SK-N-SH (cell line): ENCODE measurements around the gene RAE1. TPM values are rescaled to one million over a fixed set of nuclear protein-coding genes. Genes with fewer than 3 reads are reported as not detected.
A peak's percentile ranks its signal among the peaks of the same experiment; 100 is the strongest.

Experiments used
- CTCF ChIA-PET: fragments of 300-600, 350-600 bp; formaldehyde crosslinking; extraction: SDS; loops from one replicate; lab custom pipeline; 2021; lab: Yijun Ruan, JAX
- POLR2A ChIA-PET: fragments of 350-600 bp; sonication (Branson Sonifier 250); formaldehyde crosslinking; extraction: SDS; loops from one replicate; lab custom pipeline; 2020; ENCODE audit warnings: antibody characterized with exemption, inconsistent platforms; lab: Yijun Ruan, JAX
- DNase-seq: peaks from one replicate; pipeline ENCODE4 v3.0.0; 2012
- H2AFZ ChIP-seq: fragments of 200-600 bp; sonication (generic); 2 replicates; pipeline ENCODE4 v1.8.1; 2016; ENCODE audit warnings: antibody characterized with exemption, mild to moderate bottlenecking, low read depth
- H3F3A ChIP-seq: fragments of 200-600 bp; sonication (generic); replicated peaks from 2 replicates; pipeline ENCODE3; 2016; ENCODE audit warnings: antibody characterized with exemption, mild to moderate bottlenecking; ENCODE audit not compliant: insufficient read depth
- H3K27ac ChIP-seq, 2 experiments: fragments of 200-500 bp in 1 of 2; fragments of 200-600 bp in 1 of 2; sonication (Bioruptor generic) in 1 of 2; sonication (generic), shearing (Covaris generic) in 1 of 2; 2 replicates each; pipeline versions ENCODE4 v1.5.1 to v1.6.1; 2014 to 2016; ENCODE audit warnings: low read depth in 2 of 2, inconsistent platforms in 1 of 2, low read length in 1 of 2, mild to moderate bottlenecking in 1 of 2, mixed read lengths in 1 of 2
- H3K27me3 ChIP-seq: fragments of 200-600 bp; sonication (generic), shearing (Covaris generic); 2 replicates; pipeline ENCODE4 v1.6.1; 2016; ENCODE audit warnings: mixed run types; ENCODE audit not compliant: insufficient read depth
- H3K36me3 ChIP-seq, 2 experiments: fragments of 200-500 bp in 1 of 2; fragments of 200-600 bp in 1 of 2; sonication (Bioruptor generic) in 1 of 2; sonication (generic) in 1 of 2; replicated peaks in 1 of 2; 2 replicates each; pipeline versions ENCODE3 to v1.5.1; 2014 to 2016; ENCODE audit warnings: low read length in 1 of 2, mild to moderate bottlenecking in 1 of 2; ENCODE audit not compliant: insufficient read depth in 2 of 2, control insufficient read depth in 1 of 2
- H3K4me1 ChIP-seq, 2 experiments: fragments of 200-500 bp in 1 of 2; fragments of 200-600 bp in 1 of 2; sonication (Bioruptor generic) in 1 of 2; sonication (generic), shearing (Covaris generic) in 1 of 2; 2 replicates each; pipeline versions ENCODE4 v1.5.1 to v1.6.1; 2014 to 2016; ENCODE audit warnings: low read depth in 1 of 2, low read length in 1 of 2, mixed run types in 1 of 2; ENCODE audit not compliant: insufficient read depth in 2 of 2, control insufficient read depth in 1 of 2
- H3K4me2 ChIP-seq: fragments of 200-600 bp; sonication (generic), shearing (Covaris generic); 2 replicates; pipeline ENCODE4 v1.6.1; 2017; ENCODE audit warnings: mixed run types
- H3K4me3 ChIP-seq, 2 experiments: fragments of 200-500 bp in 1 of 2; fragments of 200-600 bp in 1 of 2; sonication (Bioruptor generic) in 1 of 2; sonication (generic), shearing (Covaris generic) in 1 of 2; 2 replicates each; pipeline versions ENCODE4 v1.5.1 to v1.8.1; 2014 to 2016; ENCODE audit warnings: low read depth in 2 of 2, inconsistent platforms in 1 of 2, low read length in 1 of 2, mild to moderate bottlenecking in 1 of 2, mixed read lengths in 1 of 2, moderate library complexity in 1 of 2
- H3K79me2 ChIP-seq: fragments of 200-600 bp; sonication (generic); 2 replicates; pipeline ENCODE4 v1.8.1; 2017; ENCODE audit warnings: mild to moderate bottlenecking; ENCODE audit not compliant: insufficient read depth
- H3K9ac ChIP-seq: fragments of 200-600 bp; sonication (generic); 2 replicates; pipeline ENCODE4 v1.6.1; 2017; ENCODE audit warnings: mixed run types
- H3K9me2 ChIP-seq: fragments of 200-600 bp; sonication (generic); 2 replicates; pipeline ENCODE4 v1.6.1; 2017; ENCODE audit warnings: mixed run types
- H3K9me3 ChIP-seq: fragments of 200-600 bp; sonication (generic); 2 replicates; pipeline ENCODE4 v1.6.1; 2017; ENCODE audit warnings: mixed run types, mild to moderate bottlenecking, moderate library complexity
- H4K20me1 ChIP-seq: fragments of 200-600 bp; sonication (generic); 2 replicates; pipeline ENCODE4 v1.6.1; 2017; ENCODE audit warnings: mild to moderate bottlenecking, mixed run types; ENCODE audit not compliant: insufficient read depth
- CHD2 ChIP-seq: fragments of 150-350 bp; IDR thresholded peaks from 2 replicates; pipeline ENCODE4 v1.6.1; 2018; ENCODE audit warnings: low read length; ENCODE audit not compliant: partially characterized antibody
- FOSL2 ChIP-seq: IDR thresholded peaks from 2 replicates; pipeline ENCODE4 v1.4.0; 2012; ENCODE audit warnings: low read depth, mild to moderate bottlenecking, moderate library complexity, borderline replicate concordance
- FOXJ3 ChIP-seq: sonication (generic); formaldehyde crosslinking; IDR thresholded peaks from 2 replicates; pipeline ENCODE4 v1.5.1; 2020; ENCODE audit warnings: mild to moderate bottlenecking, missing genetic modification reagents
- GATA2 ChIP-seq: sonication (generic); formaldehyde crosslinking; IDR thresholded peaks from 2 replicates; pipeline ENCODE4 v1.5.0; 2020; ENCODE audit warnings: mild to moderate bottlenecking, missing genetic modification reagents
- NFIC ChIP-seq: IDR thresholded peaks from 2 replicates; pipeline ENCODE4 v1.4.0; 2012; ENCODE audit warnings: borderline replicate concordance
- NRF1 ChIP-seq: IDR thresholded peaks from 2 replicates; pipeline ENCODE4 v1.6.1; 2012; ENCODE audit warnings: low read depth, mild to moderate bottlenecking, low read length
- RFX5 ChIP-seq: IDR thresholded peaks from 2 replicates; pipeline ENCODE4 v1.6.1; 2012; ENCODE audit warnings: mild to moderate bottlenecking, improper control_type of control experiment, low read length
- RXRA ChIP-seq: IDR thresholded peaks from 2 replicates; pipeline ENCODE4 v1.4.0; 2012; ENCODE audit warnings: low read depth, mild to moderate bottlenecking, borderline replicate concordance
- SMC3 ChIP-seq: IDR thresholded peaks from 2 replicates; pipeline ENCODE4 v1.6.1; 2012; ENCODE audit warnings: low read depth, low read length, improper control_type of control experiment
- TAF1 ChIP-seq: IDR thresholded peaks from 2 replicates; pipeline ENCODE4 v1.6.1; 2012; ENCODE audit warnings: low read depth, mild to moderate bottlenecking, low read length, moderate library complexity, borderline replicate concordance
- TEAD4 ChIP-seq: IDR thresholded peaks from 2 replicates; pipeline ENCODE4 v1.4.0; 2012; ENCODE audit warnings: mild to moderate bottlenecking, borderline replicate concordance; ENCODE audit not compliant: insufficient read depth
- WGBS: methylation state at CpG from one replicate; pipeline ENCODE4 v1.1.6; 2017; ENCODE audit warnings: low lambda C conversion rate; 5-methylcytosine and 5-hydroxymethylcytosine counted together
- polyA plus RNA-seq, 3 experiments: library from polyadenylated mRNA; depleted of rRNA; stranded (reverse); fragments of >200 nt; gene quantifications; 2 replicates each; pipeline ENCODE4 v1.2.3, GENCODE V29; 2012
- TF ChIP-seq, protein P1 (sequence below): IDR thresholded peaks from 2 replicates; pipeline ENCODE4 v1.4.0; 2012; ENCODE audit warnings: low read depth, borderline replicate concordance
- TF ChIP-seq, protein P2 (sequence below): IDR thresholded peaks from 2 replicates; pipeline ENCODE4 v1.4.0; 2012; ENCODE audit warnings: low read depth, borderline replicate concordance
- TF ChIP-seq, protein P3 (sequence below): IDR thresholded peaks from 2 replicates; pipeline ENCODE4; 2012
- TF ChIP-seq, protein P4 (sequence below): IDR thresholded peaks from 2 replicates; pipeline ENCODE4 v1.6.1; 2012; ENCODE audit warnings: mild to moderate bottlenecking, low read depth, low read length, moderate library complexity

Gene RAE1
- polyA plus RNA-seq, 1 of the 3 experiments (the other 2 are of a cell fraction), result 82.4 TPM

DNA sequence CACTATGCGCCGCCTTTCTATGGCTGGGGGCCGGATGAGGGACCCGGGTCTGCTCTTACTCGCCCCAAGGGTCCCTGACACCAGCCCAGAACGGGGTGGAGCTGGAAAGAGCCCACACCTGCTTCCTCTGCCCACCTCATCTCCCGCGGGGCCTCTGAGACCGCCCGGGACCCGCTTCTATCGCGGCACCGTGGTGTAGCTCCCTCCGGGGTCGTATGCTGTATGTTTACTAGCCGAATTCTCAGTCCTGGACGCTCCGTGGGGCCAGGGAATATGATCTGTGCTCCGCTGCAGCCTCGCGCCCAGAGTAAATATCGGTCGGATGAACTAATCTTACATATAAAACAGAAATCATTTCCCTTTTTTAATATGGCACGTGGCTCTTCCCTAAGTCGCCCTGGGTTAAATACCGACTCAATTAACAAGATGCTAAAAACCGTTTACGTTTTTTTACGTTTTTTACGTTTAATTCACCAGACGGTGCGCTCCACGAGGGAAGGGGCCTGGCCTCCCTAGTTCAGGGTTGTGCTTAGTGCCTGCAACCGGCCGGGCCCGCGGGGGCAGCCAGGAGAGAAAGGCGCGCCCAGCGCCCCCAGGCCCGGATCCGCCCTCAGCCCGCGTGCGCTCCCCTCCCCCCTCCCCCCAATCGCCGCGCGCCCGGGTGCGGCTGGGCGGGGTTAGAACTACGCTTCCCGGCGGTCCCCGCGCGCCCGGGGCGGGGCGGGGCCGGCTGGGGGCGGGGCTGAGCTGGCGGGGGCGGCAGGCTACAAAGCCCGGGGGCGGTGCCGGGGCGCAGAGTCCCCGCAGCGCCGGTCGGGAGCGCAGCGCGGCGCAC is 39.8 kb downstream of the RAE1 start, which contains the start of gene RBM38:
RBM38 (plus strand) TSS at position 793 of the 835 bp plus-strand sequence. CDS start 186 bp downstream, outside the sequence.
- Histone ChIP-seq H3K36me3 (peaks cover 0 to 6% of the 10 kb centered on the region in 2 experiments), H3F3A (no peaks in the 10 kb centered on the region), H3K9me3 (no peaks in the 10 kb centered on the region), H3K27ac (peak within 1 kb of the TSS in 1 of 2 experiments; percentile 63; a peak in 1 of 4 replicates), H3K9me2 (no peaks in the 10 kb centered on the region), H3K79me2 (peaks cover 14% of the 10 kb centered on the region), H4K20me1 (no peaks in the 10 kb centered on the region), H3K4me1 (peaks cover 0 to 16% of the 10 kb centered on the region in 2 experiments; a peak in 1 of 4 replicates), H3K9ac (peak within 1 kb of the TSS; percentile 54; the same call in 1 of the 2 replicates), H3K27me3 (no peaks in the 10 kb centered on the region), H3K4me2 (peak within 1 kb of the TSS; percentile 93), H2AFZ (peak within 1 kb of the TSS; percentile 90), H3K4me3 (peak within 1 kb of the TSS; percentile 68 to 86)
- 59% methylated on average over 47 of the region's 78 CpGs for WGBS
- ChIA-PET CTCF (interaction anchor here (1.3 to 2.0 kb wide), 6 partner anchors 9 to 108 kb away, joined by 3 to 11 read pairs (median 6); no protein-coding TSS in a partner anchor), POLR2A (interaction anchor here (0.6 kb wide), 1 partner anchor 538 kb away, joined by 3 read pairs; no protein-coding TSS in a partner anchor)
- TF ChIP-seq NFIC (no peak), TAF1 (no peak), CHD2 (peak; percentile 47)
- peak; percentile 99 for DNase-seq

DNA sequence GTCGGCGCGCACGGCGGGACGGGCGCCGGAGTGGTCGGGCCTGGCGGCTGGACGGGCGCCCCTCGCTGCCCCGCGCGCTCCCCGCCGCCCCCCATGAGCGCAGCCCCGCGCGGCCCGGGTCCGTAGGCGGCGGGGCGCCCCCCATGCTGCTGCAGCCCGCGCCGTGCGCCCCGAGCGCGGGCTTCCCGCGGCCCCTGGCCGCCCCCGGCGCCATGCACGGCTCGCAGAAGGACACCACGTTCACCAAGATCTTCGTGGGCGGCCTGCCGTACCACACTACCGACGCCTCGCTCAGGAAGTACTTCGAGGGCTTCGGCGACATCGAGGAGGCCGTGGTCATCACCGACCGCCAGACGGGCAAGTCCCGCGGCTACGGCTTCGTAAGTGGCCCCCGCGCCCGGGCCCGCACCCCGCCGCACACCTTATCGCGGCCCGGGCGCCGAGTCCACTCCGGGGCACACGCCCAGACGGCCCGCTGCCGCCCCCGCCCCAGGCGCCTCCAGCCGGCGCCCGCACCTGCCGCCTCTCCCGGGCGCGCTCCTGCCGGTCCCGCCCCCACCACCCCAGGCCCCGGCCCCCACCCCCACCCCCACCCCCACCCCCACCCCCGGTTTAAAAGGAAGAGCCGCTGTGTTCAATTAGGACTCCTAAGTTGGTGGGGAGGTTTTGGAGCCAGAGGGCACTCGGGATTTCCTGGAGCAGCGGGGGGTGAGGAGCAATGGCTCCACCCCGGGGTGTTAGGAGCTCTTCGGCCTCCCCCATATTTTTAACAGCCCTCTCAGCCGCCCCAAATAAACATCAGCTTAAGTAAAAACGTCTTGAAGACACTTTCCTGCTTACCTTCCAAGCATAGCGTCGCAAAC is 40.6 kb downstream of the RAE1 start:
- H3K27ac ChIP-seq, result peak overlapping the region in 1 of 2 experiments; percentile 63; a peak in 1 of 4 replicates
- peak; percentile 71 for DNase-seq
- peak overlapping the region; percentile 93 for H3K4me2 ChIP-seq
- peaks cover 14% of the 10 kb centered on the region for H3K79me2 ChIP-seq
- H3F3A ChIP-seq, result no peaks in the 10 kb centered on the region
- no peaks in the 10 kb centered on the region for H3K9me3 ChIP-seq
- POLR2A ChIA-PET, result interaction anchor here (0.6 to 1.4 kb wide), 2 partner anchors 49 to 538 kb away, joined by 3 read pairs; no protein-coding TSS in a partner anchor
- H3K9me2 ChIP-seq, result no peaks in the 10 kb centered on the region
- no peaks in the 10 kb centered on the region for H4K20me1 ChIP-seq
- no peaks in the 10 kb centered on the region for H3K27me3 ChIP-seq
- H2AFZ ChIP-seq, result peak overlapping the region; percentile 51; the same call in 1 of the 2 replicates
- H3K4me3 ChIP-seq, result peak overlapping the region; percentile 68 to 86
- WGBS, result 13% methylated on average over 14 of the region's 98 CpGs
- peaks cover 0 to 13% of the 10 kb centered on the region in 2 experiments for H3K36me3 ChIP-seq
- H3K9ac ChIP-seq, result peak overlapping the region; percentile 54; the same call in 1 of the 2 replicates
- H3K4me1 ChIP-seq, result peaks cover 0 to 16% of the 10 kb centered on the region in 2 experiments; a peak in 1 of 4 replicates
- CTCF ChIA-PET, result interaction anchor here (0.6 to 2.9 kb wide), 6 partner anchors 10 to 1448 kb away, joined by 3 to 14 read pairs (median 3); no protein-coding TSS in a partner anchor
- TF ChIP-seq, protein P1, sequence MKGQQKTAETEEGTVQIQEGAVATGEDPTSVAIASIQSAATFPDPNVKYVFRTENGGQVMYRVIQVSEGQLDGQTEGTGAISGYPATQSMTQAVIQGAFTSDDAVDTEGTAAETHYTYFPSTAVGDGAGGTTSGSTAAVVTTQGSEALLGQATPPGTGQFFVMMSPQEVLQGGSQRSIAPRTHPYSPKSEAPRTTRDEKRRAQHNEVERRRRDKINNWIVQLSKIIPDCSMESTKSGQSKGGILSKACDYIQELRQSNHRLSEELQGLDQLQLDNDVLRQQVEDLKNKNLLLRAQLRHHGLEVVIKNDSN, result no peak
- TF ChIP-seq TEAD4 (no peak), RFX5 (no peak), FOSL2 (no peak), NRF1 (no peak), RXRA (no peak), FOXJ3 (CRISPR knock-in tag) (no peak), GATA2 (CRISPR knock-in tag) (no peak), SMC3 (no peak)
- TF ChIP-seq, protein P2, sequence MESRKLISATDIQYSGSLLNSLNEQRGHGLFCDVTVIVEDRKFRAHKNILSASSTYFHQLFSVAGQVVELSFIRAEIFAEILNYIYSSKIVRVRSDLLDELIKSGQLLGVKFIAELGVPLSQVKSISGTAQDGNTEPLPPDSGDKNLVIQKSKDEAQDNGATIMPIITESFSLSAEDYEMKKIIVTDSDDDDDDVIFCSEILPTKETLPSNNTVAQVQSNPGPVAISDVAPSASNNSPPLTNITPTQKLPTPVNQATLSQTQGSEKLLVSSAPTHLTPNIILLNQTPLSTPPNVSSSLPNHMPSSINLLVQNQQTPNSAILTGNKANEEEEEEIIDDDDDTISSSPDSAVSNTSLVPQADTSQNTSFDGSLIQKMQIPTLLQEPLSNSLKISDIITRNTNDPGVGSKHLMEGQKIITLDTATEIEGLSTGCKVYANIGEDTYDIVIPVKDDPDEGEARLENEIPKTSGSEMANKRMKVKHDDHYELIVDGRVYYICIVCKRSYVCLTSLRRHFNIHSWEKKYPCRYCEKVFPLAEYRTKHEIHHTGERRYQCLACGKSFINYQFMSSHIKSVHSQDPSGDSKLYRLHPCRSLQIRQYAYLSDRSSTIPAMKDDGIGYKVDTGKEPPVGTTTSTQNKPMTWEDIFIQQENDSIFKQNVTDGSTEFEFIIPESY, result no peak
- TF ChIP-seq, protein P3, sequence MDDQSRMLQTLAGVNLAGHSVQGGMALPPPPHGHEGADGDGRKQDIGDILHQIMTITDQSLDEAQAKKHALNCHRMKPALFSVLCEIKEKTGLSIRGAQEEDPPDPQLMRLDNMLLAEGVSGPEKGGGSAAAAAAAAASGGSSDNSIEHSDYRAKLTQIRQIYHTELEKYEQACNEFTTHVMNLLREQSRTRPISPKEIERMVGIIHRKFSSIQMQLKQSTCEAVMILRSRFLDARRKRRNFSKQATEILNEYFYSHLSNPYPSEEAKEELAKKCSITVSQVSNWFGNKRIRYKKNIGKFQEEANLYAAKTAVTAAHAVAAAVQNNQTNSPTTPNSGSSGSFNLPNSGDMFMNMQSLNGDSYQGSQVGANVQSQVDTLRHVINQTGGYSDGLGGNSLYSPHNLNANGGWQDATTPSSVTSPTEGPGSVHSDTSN, result no peak
- TF ChIP-seq, protein P4, sequence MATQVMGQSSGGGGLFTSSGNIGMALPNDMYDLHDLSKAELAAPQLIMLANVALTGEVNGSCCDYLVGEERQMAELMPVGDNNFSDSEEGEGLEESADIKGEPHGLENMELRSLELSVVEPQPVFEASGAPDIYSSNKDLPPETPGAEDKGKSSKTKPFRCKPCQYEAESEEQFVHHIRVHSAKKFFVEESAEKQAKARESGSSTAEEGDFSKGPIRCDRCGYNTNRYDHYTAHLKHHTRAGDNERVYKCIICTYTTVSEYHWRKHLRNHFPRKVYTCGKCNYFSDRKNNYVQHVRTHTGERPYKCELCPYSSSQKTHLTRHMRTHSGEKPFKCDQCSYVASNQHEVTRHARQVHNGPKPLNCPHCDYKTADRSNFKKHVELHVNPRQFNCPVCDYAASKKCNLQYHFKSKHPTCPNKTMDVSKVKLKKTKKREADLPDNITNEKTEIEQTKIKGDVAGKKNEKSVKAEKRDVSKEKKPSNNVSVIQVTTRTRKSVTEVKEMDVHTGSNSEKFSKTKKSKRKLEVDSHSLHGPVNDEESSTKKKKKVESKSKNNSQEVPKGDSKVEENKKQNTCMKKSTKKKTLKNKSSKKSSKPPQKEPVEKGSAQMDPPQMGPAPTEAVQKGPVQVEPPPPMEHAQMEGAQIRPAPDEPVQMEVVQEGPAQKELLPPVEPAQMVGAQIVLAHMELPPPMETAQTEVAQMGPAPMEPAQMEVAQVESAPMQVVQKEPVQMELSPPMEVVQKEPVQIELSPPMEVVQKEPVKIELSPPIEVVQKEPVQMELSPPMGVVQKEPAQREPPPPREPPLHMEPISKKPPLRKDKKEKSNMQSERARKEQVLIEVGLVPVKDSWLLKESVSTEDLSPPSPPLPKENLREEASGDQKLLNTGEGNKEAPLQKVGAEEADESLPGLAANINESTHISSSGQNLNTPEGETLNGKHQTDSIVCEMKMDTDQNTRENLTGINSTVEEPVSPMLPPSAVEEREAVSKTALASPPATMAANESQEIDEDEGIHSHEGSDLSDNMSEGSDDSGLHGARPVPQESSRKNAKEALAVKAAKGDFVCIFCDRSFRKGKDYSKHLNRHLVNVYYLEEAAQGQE, result no peak
